Occipital lobe (tissue), 2 donors: ENCODE measurements around the gene YJEFN3. TPM values are rescaled to one million over a fixed set of nuclear protein-coding genes. Genes with fewer than 3 reads are reported as not detected.

Experiments used
- DNase-seq: peaks from one replicate; lab custom pipeline; 2025; lab: John Stamatoyannopoulos, UW
- total RNA-seq: library from RNA; depleted of rRNA; stranded (reverse); fragments of >200 nt; gene quantifications from one replicate; pipeline ENCODE4 v1.2.3, GENCODE V29; 2014

The YJEFN3 gene
- total RNA-seq, 1 donor from 2014 or later, result 1.6 TPM

- no peak for DNase-seq
Observed at GRCh38 chr19:19498255-19498991, 30.3 kb upstream of the YJEFN3 start.

- no peak for DNase-seq
Observed at GRCh38 chr19:19499272-19499995, 29.3 kb upstream of the YJEFN3 start.

- DNase-seq, result no peak
Observed at GRCh38 chr19:19500975-19501644, 27.6 kb upstream of the YJEFN3 start.

- no peak for DNase-seq
Observed at GRCh38 chr19:19501798-19502197, 26.9 kb upstream of the YJEFN3 start.

GRCh38 chr19:19502281-19502680, 26.4 kb upstream of the YJEFN3 start:
- no peak for DNase-seq

- no peak for DNase-seq
Observed at GRCh38 chr19:19502808-19503602, 25.7 kb upstream of the YJEFN3 start.

GRCh38 chr19:19504754-19505668, 23.7 kb upstream of the YJEFN3 start:
- DNase-seq, result no peak

GRCh38 chr19:19505669-19506326, 22.9 kb upstream of the YJEFN3 start:
- no peak for DNase-seq

GRCh38 chr19:19506592-19506991, 22.1 kb upstream of the YJEFN3 start:
- peak; percentile 35 for DNase-seq

- DNase-seq, result no peak
Observed at GRCh38 chr19:19507354-19507753, 21.4 kb upstream of the YJEFN3 start.

GRCh38 chr19:19508217-19508616, 20.5 kb upstream of the YJEFN3 start:
- no peak for DNase-seq

GRCh38 chr19:19510432-19510831, 18.3 kb upstream of the YJEFN3 start:
- DNase-seq, result no peak

GRCh38 chr19:19513682-19514081, 15.0 kb upstream of the YJEFN3 start:
- DNase-seq, result no peak

GRCh38 chr19:19514215-19514657, 14.5 kb upstream of the YJEFN3 start:
- DNase-seq, result peak; percentile 32

GRCh38 chr19:19514881-19515641, 13.7 kb upstream of the YJEFN3 start, which contains the start of gene TSSK6:
TSS of gene TSSK6 (minus strand) at chr19:19515548. CDS start at chr19:19515427, 121 bp downstream.
- DNase-seq, result no peak

- peak; percentile 87 for DNase-seq
Observed at GRCh38 chr19:19515642-19516519, 12.8 kb upstream of the YJEFN3 start, which contains the start of gene NDUFA13. TSS of gene NDUFA13 (plus strand) at chr19:19516225. CDS start at chr19:19516239, 14 bp downstream.

- no peak for DNase-seq
Observed at GRCh38 chr19:19517235-19517619, 11.5 kb upstream of the YJEFN3 start.

GRCh38 chr19:19520989-19521388, 7.7 kb upstream of the YJEFN3 start:
- DNase-seq, result no peak
